Measurements from ENCODE around the gene UBL4B. TPM values are rescaled to one million over a fixed set of nuclear protein-coding genes. Genes with fewer than 3 reads are reported as not detected.

The UBL4B gene
- total and polyA plus RNA-seq, 12 donors, result 0.13 to 0.24 (median 0.18) TPM; not detected in 9

- H3K27me3 ChIP-seq, result peaks cover 10% of the 10 kb centered on the region
- WGBS, 4 donors, result 59 to 71% (median 64%) methylated on average over 11 of the region's 11 CpGs
Observed at GRCh38 chr1:110134050-110134595, 21.9 kb downstream of the UBL4B start.

GRCh38 chr1:110135246-110135645, 23.0 kb downstream of the UBL4B start:
- no peak for TF ChIP-seq CTCF (IDR thresholded peaks at IDR 0.05)
- TF ChIP-seq POLR2A (IDR thresholded peaks at IDR 0.05), result no peak
- no peaks in the 10 kb centered on the region for H3K9me3 ChIP-seq (replicated peaks in 1 of 3)
- 54 to 65% (median 60%) methylated on average over 3 to 4 of the region's 4 CpGs for WGBS, 4 donors
- DNase-seq, result no peak
- H3K4me3 ChIP-seq, result no peak overlapping the region
- H3K4me1 ChIP-seq (replicated peaks in 1 of 2), result no peaks in the 10 kb centered on the region
- H3K27me3 ChIP-seq, result peaks cover 15% of the 10 kb centered on the region
- no peaks in the 10 kb centered on the region for H3K36me3 ChIP-seq (replicated peaks in 1 of 2)
- H3K27ac ChIP-seq, result peak overlapping the region in 1 of 5 donors; percentile 57
- intact Hi-C loops (cut with DNase I), result no loop called here

More at GRCh38 chr1:110134050-110134595, 21.9 kb downstream of the UBL4B start:
- DNase-seq, result no peak
- Histone ChIP-seq H3K4me1 (replicated peaks in 1 of 2) (no peaks in the 10 kb centered on the region), H3K36me3 (replicated peaks in 1 of 2) (no peaks in the 10 kb centered on the region), H3K4me3 (no peak overlapping the region), H3K27ac (no peak overlapping the region), H3K9me3 (replicated peaks in 1 of 3) (no peaks in the 10 kb centered on the region)
- intact Hi-C loops (cut with DNase I), result no loop called here
- TF ChIP-seq CTCF (IDR thresholded peaks at IDR 0.05), result no peak
- no peak for TF ChIP-seq POLR2A (IDR thresholded peaks at IDR 0.05)

- no peak for DNase-seq
- TF ChIP-seq CTCF (IDR thresholded peaks at IDR 0.05) (no peak), POLR2A (IDR thresholded peaks at IDR 0.05) (no peak)
- H3K36me3 ChIP-seq (replicated peaks in 1 of 2), result no peaks in the 10 kb centered on the region
- H3K27ac ChIP-seq, result peak overlapping the region in 1 of 5 donors; percentile 57
- H3K27me3 ChIP-seq, result peaks cover 15% of the 10 kb centered on the region
- no peaks in the 10 kb centered on the region for H3K4me1 ChIP-seq (replicated peaks in 1 of 2)
- no peak overlapping the region for H3K4me3 ChIP-seq
- WGBS, 4 donors, result 79 to 89% (median 84%) methylated on average over 10 of the region's 10 CpGs
- intact Hi-C loops (cut with DNase I), result no loop called here
- no peaks in the 10 kb centered on the region for H3K9me3 ChIP-seq (replicated peaks in 1 of 3)
Observed at GRCh38 chr1:110135666-110136065, 23.4 kb downstream of the UBL4B start.

GRCh38 chr1:110136911-110137310, 24.7 kb downstream of the UBL4B start:
- peaks cover 16% of the 10 kb centered on the region for H3K27me3 ChIP-seq
- no peaks in the 10 kb centered on the region for H3K9me3 ChIP-seq (replicated peaks in 1 of 3)
- 1 to 4% (median 3%) methylated on average over 7 of the region's 7 CpGs for WGBS, 4 donors
- TF ChIP-seq CTCF (IDR thresholded peaks at IDR 0.05), result no peak
- no peak for TF ChIP-seq POLR2A (IDR thresholded peaks at IDR 0.05)
- peak overlapping the region in 1 of 5 donors; percentile 57 for H3K27ac ChIP-seq
- H3K4me1 ChIP-seq (replicated peaks in 1 of 2), result no peaks in the 10 kb centered on the region
- no peaks in the 10 kb centered on the region for H3K36me3 ChIP-seq (replicated peaks in 1 of 2)
- peak in 6 of 7 donors; percentile 33 to 96 (median 46) for DNase-seq
- no peak overlapping the region for H3K4me3 ChIP-seq
- intact Hi-C loops (cut with DNase I), result no loop called here
